T-helper 2 cell treated with Interferon-gamma antibody and Interleukin-4, amounts not matched to agents 5 μg/mL and 100 μg/mL, for 36 hours (primary cell): ENCODE results near the gene PDE1A.

Experiments
- DNase-seq: peaks from one replicate; pipeline ENCODE4 v3.0.0; 2021; ENCODE audit warnings: low spot score
- H3K27ac Mint-ChIP-seq: one replicate; pipeline ENCODE4 v1.8.0; 2021; ENCODE audit warnings: mild to moderate bottlenecking, mixed read lengths
- H3K27me3 Mint-ChIP-seq: one replicate; pipeline ENCODE4 v1.8.0; 2021; ENCODE audit warnings: low read depth, mixed read lengths
- H3K36me3 Mint-ChIP-seq: one replicate; pipeline ENCODE4 v1.8.0; 2021; ENCODE audit warnings: low read depth, mixed read lengths
- H3K4me1 Mint-ChIP-seq: one replicate; pipeline ENCODE4 v1.8.0; 2021; ENCODE audit warnings: low read depth, mixed read lengths
- H3K4me3 Mint-ChIP-seq: one replicate; pipeline ENCODE4 v1.8.0; 2022; ENCODE audit warnings: mild to moderate bottlenecking, moderate library complexity, mixed read lengths
- H3K9me3 Mint-ChIP-seq: one replicate; pipeline ENCODE4 v1.8.0; 2021; ENCODE audit warnings: mixed read lengths

The PDE1A gene

GRCh38 chr2:182261860-182262387, 164.9 kb downstream of the PDE1A start:
- Mint-ChIP-seq H3K9me3 (no peaks in the 10 kb centered on the region), H3K27ac (no peak overlapping the region), H3K36me3 (no peaks in the 10 kb centered on the region)

GRCh38 chr2:182259629-182260150, 167.1 kb downstream of the PDE1A start:
- Mint-ChIP-seq H3K27ac (no peak overlapping the region), H3K9me3 (no peaks in the 10 kb centered on the region), H3K36me3 (no peaks in the 10 kb centered on the region), H3K4me1 (no peaks in the 10 kb centered on the region), H3K4me3 (no peak overlapping the region), H3K27me3 (no peaks in the 10 kb centered on the region)
- no peak for DNase-seq

More at GRCh38 chr2:182261860-182262387, 164.9 kb downstream of the PDE1A start:
- Mint-ChIP-seq H3K27me3 (no peaks in the 10 kb centered on the region), H3K4me1 (no peaks in the 10 kb centered on the region), H3K4me3 (no peak overlapping the region)
- DNase-seq = no peak

- no peak for DNase-seq
- Mint-ChIP-seq H3K4me3 (no peak overlapping the region), H3K27ac (no peak overlapping the region), H3K36me3 (no peaks in the 10 kb centered on the region), H3K27me3 (no peaks in the 10 kb centered on the region), H3K4me1 (no peaks in the 10 kb centered on the region), H3K9me3 (no peaks in the 10 kb centered on the region)
Measured at GRCh38 chr2:182252534-182252933, 174.3 kb downstream of the PDE1A start.

- Mint-ChIP-seq H3K36me3 (no peaks in the 10 kb centered on the region), H3K4me1 (no peaks in the 10 kb centered on the region), H3K27me3 (no peaks in the 10 kb centered on the region), H3K9me3 (no peaks in the 10 kb centered on the region), H3K27ac (no peak overlapping the region), H3K4me3 (no peak overlapping the region)
- no peak for DNase-seq
Measured at GRCh38 chr2:182248898-182249297, 177.9 kb downstream of the PDE1A start.

GRCh38 chr2:182248362-182248761, 178.5 kb downstream of the PDE1A start:
- Mint-ChIP-seq H3K36me3 (no peaks in the 10 kb centered on the region), H3K27ac (no peak overlapping the region), H3K9me3 (no peaks in the 10 kb centered on the region), H3K27me3 (no peaks in the 10 kb centered on the region), H3K4me1 (no peaks in the 10 kb centered on the region), H3K4me3 (no peak overlapping the region)
- DNase-seq = no peak

- Mint-ChIP-seq H3K36me3 (no peaks in the 10 kb centered on the region), H3K4me3 (no peak overlapping the region), H3K27ac (no peak overlapping the region), H3K4me1 (no peaks in the 10 kb centered on the region), H3K9me3 (no peaks in the 10 kb centered on the region), H3K27me3 (no peaks in the 10 kb centered on the region)
- DNase-seq = no peak
Measured at GRCh38 chr2:182247831-182248230, 179.0 kb downstream of the PDE1A start.

- H3K36me3 Mint-ChIP-seq = no peaks in the 10 kb centered on the region
- no peaks in the 10 kb centered on the region for H3K4me1 Mint-ChIP-seq
- no peak overlapping the region for H3K4me3 Mint-ChIP-seq
- peaks cover 1% of the 10 kb centered on the region for H3K27me3 Mint-ChIP-seq
- H3K27ac Mint-ChIP-seq = no peak overlapping the region
- H3K9me3 Mint-ChIP-seq = no peaks in the 10 kb centered on the region
- DNase-seq = no peak
Measured at GRCh38 chr2:182245963-182246362, 180.9 kb downstream of the PDE1A start.

GRCh38 chr2:182242609-182243008, 184.2 kb downstream of the PDE1A start:
- Mint-ChIP-seq H3K9me3 (no peaks in the 10 kb centered on the region), H3K4me3 (no peak overlapping the region), H3K27ac (no peak overlapping the region), H3K27me3 (peaks cover 1% of the 10 kb centered on the region), H3K36me3 (no peaks in the 10 kb centered on the region), H3K4me1 (peaks cover 2% of the 10 kb centered on the region)
- no peak for DNase-seq

GRCh38 chr2:182241936-182242335, 184.9 kb downstream of the PDE1A start:
- DNase-seq = no peak
- Mint-ChIP-seq H3K36me3 (no peaks in the 10 kb centered on the region), H3K9me3 (no peaks in the 10 kb centered on the region), H3K27ac (no peak overlapping the region), H3K4me1 (peaks cover 2% of the 10 kb centered on the region), H3K4me3 (no peak overlapping the region), H3K27me3 (peaks cover 1% of the 10 kb centered on the region)

GRCh38 chr2:182240862-182241371, 185.9 kb downstream of the PDE1A start:
- Mint-ChIP-seq H3K36me3 (no peaks in the 10 kb centered on the region), H3K9me3 (no peaks in the 10 kb centered on the region), H3K27me3 (peaks cover 1% of the 10 kb centered on the region), H3K4me1 (peaks cover 2% of the 10 kb centered on the region), H3K4me3 (no peak overlapping the region), H3K27ac (no peak overlapping the region)
- no peak for DNase-seq

- Mint-ChIP-seq H3K4me1 (no peaks in the 10 kb centered on the region), H3K36me3 (no peaks in the 10 kb centered on the region), H3K9me3 (no peaks in the 10 kb centered on the region), H3K27me3 (no peaks in the 10 kb centered on the region), H3K4me3 (no peak overlapping the region), H3K27ac (no peak overlapping the region)
- no peak for DNase-seq
Measured at GRCh38 chr2:182230561-182230960, 196.3 kb downstream of the PDE1A start.

- no peaks in the 10 kb centered on the region for H3K9me3 Mint-ChIP-seq
- H3K27ac Mint-ChIP-seq = no peak overlapping the region
- no peak for DNase-seq
- H3K27me3 Mint-ChIP-seq = no peaks in the 10 kb centered on the region
- no peaks in the 10 kb centered on the region for H3K36me3 Mint-ChIP-seq
- H3K4me3 Mint-ChIP-seq = no peak overlapping the region
- no peaks in the 10 kb centered on the region for H3K4me1 Mint-ChIP-seq
Measured at GRCh38 chr2:182229297-182229696, 197.5 kb downstream of the PDE1A start.

GRCh38 chr2:182228741-182229140, 198.1 kb downstream of the PDE1A start:
- no peak overlapping the region for H3K27ac Mint-ChIP-seq

GRCh38 chr2:182228073-182228473, 198.8 kb downstream of the PDE1A start:
- H3K27ac Mint-ChIP-seq = no peak overlapping the region
- no peaks in the 10 kb centered on the region for H3K4me1 Mint-ChIP-seq
- H3K9me3 Mint-ChIP-seq = no peaks in the 10 kb centered on the region
- no peaks in the 10 kb centered on the region for H3K27me3 Mint-ChIP-seq
- no peak for DNase-seq
- H3K4me3 Mint-ChIP-seq = no peak overlapping the region
- H3K36me3 Mint-ChIP-seq = no peaks in the 10 kb centered on the region

More at GRCh38 chr2:182228741-182229140, 198.1 kb downstream of the PDE1A start:
- DNase-seq = no peak
- Mint-ChIP-seq H3K4me3 (no peak overlapping the region), H3K4me1 (no peaks in the 10 kb centered on the region), H3K36me3 (no peaks in the 10 kb centered on the region), H3K9me3 (no peaks in the 10 kb centered on the region), H3K27me3 (no peaks in the 10 kb centered on the region)

- DNase-seq = no peak
- no peaks in the 10 kb centered on the region for H3K9me3 Mint-ChIP-seq
- no peak overlapping the region for H3K27ac Mint-ChIP-seq
- H3K36me3 Mint-ChIP-seq = no peaks in the 10 kb centered on the region
- H3K27me3 Mint-ChIP-seq = no peaks in the 10 kb centered on the region
- H3K4me3 Mint-ChIP-seq = no peak overlapping the region
- H3K4me1 Mint-ChIP-seq = no peaks in the 10 kb centered on the region
Measured at GRCh38 chr2:182226807-182227206, 200.0 kb downstream of the PDE1A start.
